HepG2 (cell line): ENCODE data around the gene TOR1A.

Experiments used
- ATAD3A ChIP-seq: sonication (generic); formaldehyde crosslinking; IDR thresholded peaks from 2 replicates; pipeline ENCODE4 v1.4.0; 2020; ENCODE audit warnings: missing genetic modification reagents
- CREB1 ChIP-seq, 2 experiments: fragments of 450-650 bp in 1 of 2; IDR thresholded peaks; 2 replicates each; pipeline ENCODE4 v1.6.1; 2016 to 2017; ENCODE audit warnings: control low read depth in 1 of 2, mild to moderate bottlenecking in 1 of 2, missing compliant biosample characterization in 1 of 2, missing genetic modification characterization in 1 of 2
- HHEX ChIP-seq: IDR thresholded peaks from 2 replicates; pipeline ENCODE4 v1.6.1; 2016; ENCODE audit warnings: control low read depth
- MTA3 ChIP-seq: sonication (generic); formaldehyde crosslinking; IDR thresholded peaks from 2 replicates; pipeline ENCODE4 v1.4.0; 2020; ENCODE audit warnings: missing genetic modification reagents
- MYNN ChIP-seq: sonication (generic); formaldehyde crosslinking; IDR thresholded peaks from 2 replicates; pipeline ENCODE4 v1.4.0; 2020; ENCODE audit warnings: mild to moderate bottlenecking, low read depth, missing genetic modification reagents
- MZF1 ChIP-seq: sonication (generic); formaldehyde crosslinking; IDR thresholded peaks from 2 replicates; pipeline ENCODE4 v1.8.1; 2023; ENCODE audit warnings: mild to moderate bottlenecking, missing genetic modification reagents, borderline replicate concordance
- ZBTB21 ChIP-seq: sonication (generic); formaldehyde crosslinking; IDR thresholded peaks from 2 replicates; pipeline ENCODE4 v1.4.0; 2020; ENCODE audit warnings: missing genetic modification reagents
- ZIK1 ChIP-seq: sonication (generic); formaldehyde crosslinking; IDR thresholded peaks from 2 replicates; pipeline ENCODE4 v1.5.0; 2020; ENCODE audit warnings: mild to moderate bottlenecking, low read depth, missing genetic modification reagents, borderline replicate concordance
- ZNF780A ChIP-seq: sonication (generic); formaldehyde crosslinking; IDR thresholded peaks from 2 replicates; pipeline ENCODE4 v1.8.0; 2022; ENCODE audit warnings: mild to moderate bottlenecking, missing genetic modification reagents, moderate library complexity
- TF ChIP-seq, protein P1 (sequence below): sonication (generic); formaldehyde crosslinking; IDR thresholded peaks from 2 replicates; pipeline ENCODE4 v1.4.0; 2020; ENCODE audit warnings: missing genetic modification reagents
- TF ChIP-seq, protein P2 (sequence below): sonication (generic); formaldehyde crosslinking; IDR thresholded peaks from 2 replicates; pipeline ENCODE4 v1.5.0; 2020; ENCODE audit warnings: mild to moderate bottlenecking, missing genetic modification reagents, moderate library complexity

- no peak for TF ChIP-seq MZF1 (CRISPR knock-in tag)
- TF ChIP-seq ATAD3A (CRISPR knock-in tag): no peak
- TF ChIP-seq CREB1 (IDR thresholded peaks at IDR 0.05): no peak
- TF ChIP-seq CREB1 (CRISPR knock-in tag; IDR thresholded peaks at IDR 0.05): no peak
- TF ChIP-seq, protein P1, sequence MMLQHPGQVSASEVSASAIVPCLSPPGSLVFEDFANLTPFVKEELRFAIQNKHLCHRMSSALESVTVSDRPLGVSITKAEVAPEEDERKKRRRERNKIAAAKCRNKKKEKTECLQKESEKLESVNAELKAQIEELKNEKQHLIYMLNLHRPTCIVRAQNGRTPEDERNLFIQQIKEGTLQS (CRISPR knock-in tag): no peak
- TF ChIP-seq, protein P2, sequence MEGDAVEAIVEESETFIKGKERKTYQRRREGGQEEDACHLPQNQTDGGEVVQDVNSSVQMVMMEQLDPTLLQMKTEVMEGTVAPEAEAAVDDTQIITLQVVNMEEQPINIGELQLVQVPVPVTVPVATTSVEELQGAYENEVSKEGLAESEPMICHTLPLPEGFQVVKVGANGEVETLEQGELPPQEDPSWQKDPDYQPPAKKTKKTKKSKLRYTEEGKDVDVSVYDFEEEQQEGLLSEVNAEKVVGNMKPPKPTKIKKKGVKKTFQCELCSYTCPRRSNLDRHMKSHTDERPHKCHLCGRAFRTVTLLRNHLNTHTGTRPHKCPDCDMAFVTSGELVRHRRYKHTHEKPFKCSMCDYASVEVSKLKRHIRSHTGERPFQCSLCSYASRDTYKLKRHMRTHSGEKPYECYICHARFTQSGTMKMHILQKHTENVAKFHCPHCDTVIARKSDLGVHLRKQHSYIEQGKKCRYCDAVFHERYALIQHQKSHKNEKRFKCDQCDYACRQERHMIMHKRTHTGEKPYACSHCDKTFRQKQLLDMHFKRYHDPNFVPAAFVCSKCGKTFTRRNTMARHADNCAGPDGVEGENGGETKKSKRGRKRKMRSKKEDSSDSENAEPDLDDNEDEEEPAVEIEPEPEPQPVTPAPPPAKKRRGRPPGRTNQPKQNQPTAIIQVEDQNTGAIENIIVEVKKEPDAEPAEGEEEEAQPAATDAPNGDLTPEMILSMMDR (CRISPR knock-in tag): no peak
- TF ChIP-seq HHEX: no peak
- no peak for TF ChIP-seq ZIK1 (CRISPR knock-in tag)
- no peak for TF ChIP-seq MTA3 (CRISPR knock-in tag)
- TF ChIP-seq MYNN (CRISPR knock-in tag): no peak
- TF ChIP-seq ZBTB21 (CRISPR knock-in tag): no peak
- TF ChIP-seq ZNF780A (CRISPR knock-in tag): no peak
These were observed 11.9 kb upstream of the TOR1A start for GRCh38 chr9:129835860-129836223.
